ENCODE results near the gene TRAPPC10. TPM values are rescaled to one million over a fixed set of nuclear protein-coding genes. Genes with fewer than 3 reads are reported as not detected.

TRAPPC10 gene
- total RNA-seq, 2 donors from 2014 or later = 14.4 to 38.9 TPM

GRCh38 chr21:44063151-44063912, 51.2 kb downstream of the TRAPPC10 start:
- H3K9me3 ChIP-seq = no peaks in the 10 kb centered on the region
- H3K27ac ChIP-seq = no peak overlapping the region
- no peaks in the 10 kb centered on the region for H3K27me3 ChIP-seq (replicated peaks; ENCODE audit: insufficient read depth)
- intact Hi-C loops (cut with DNase I) = no loop called here
- H3K4me3 ChIP-seq = no peak overlapping the region
- H3K36me3 ChIP-seq = no peaks in the 10 kb centered on the region
- 94% methylated on average over 19 of the region's 19 CpGs for WGBS
- no peak for TF ChIP-seq POLR2A (IDR thresholded peaks at IDR 0.05)
- TF ChIP-seq, protein P1, sequence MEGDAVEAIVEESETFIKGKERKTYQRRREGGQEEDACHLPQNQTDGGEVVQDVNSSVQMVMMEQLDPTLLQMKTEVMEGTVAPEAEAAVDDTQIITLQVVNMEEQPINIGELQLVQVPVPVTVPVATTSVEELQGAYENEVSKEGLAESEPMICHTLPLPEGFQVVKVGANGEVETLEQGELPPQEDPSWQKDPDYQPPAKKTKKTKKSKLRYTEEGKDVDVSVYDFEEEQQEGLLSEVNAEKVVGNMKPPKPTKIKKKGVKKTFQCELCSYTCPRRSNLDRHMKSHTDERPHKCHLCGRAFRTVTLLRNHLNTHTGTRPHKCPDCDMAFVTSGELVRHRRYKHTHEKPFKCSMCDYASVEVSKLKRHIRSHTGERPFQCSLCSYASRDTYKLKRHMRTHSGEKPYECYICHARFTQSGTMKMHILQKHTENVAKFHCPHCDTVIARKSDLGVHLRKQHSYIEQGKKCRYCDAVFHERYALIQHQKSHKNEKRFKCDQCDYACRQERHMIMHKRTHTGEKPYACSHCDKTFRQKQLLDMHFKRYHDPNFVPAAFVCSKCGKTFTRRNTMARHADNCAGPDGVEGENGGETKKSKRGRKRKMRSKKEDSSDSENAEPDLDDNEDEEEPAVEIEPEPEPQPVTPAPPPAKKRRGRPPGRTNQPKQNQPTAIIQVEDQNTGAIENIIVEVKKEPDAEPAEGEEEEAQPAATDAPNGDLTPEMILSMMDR (IDR thresholded peaks at IDR 0.05) = no peak
- no peak for TF ChIP-seq POLR2AphosphoS5 (IDR thresholded peaks at IDR 0.05)
- no peak for DNase-seq (ENCODE audit: low spot score)
- H3K4me1 ChIP-seq (replicated peaks) = no peaks in the 10 kb centered on the region

GRCh38 chr21:44064852-44065403, 52.8 kb downstream of the TRAPPC10 start:
- no peaks in the 10 kb centered on the region for H3K9me3 ChIP-seq
- no peak for DNase-seq (ENCODE audit: low spot score)
- WGBS = 91% methylated on average over 13 of the region's 13 CpGs
- no peak overlapping the region for H3K27ac ChIP-seq
- no peaks in the 10 kb centered on the region for H3K4me1 ChIP-seq (replicated peaks)
- intact Hi-C loops (cut with DNase I) = no loop called here
- TF ChIP-seq POLR2AphosphoS5 (IDR thresholded peaks at IDR 0.05) (no peak), POLR2A (IDR thresholded peaks at IDR 0.05) (no peak)
- TF ChIP-seq, protein P1 (IDR thresholded peaks at IDR 0.05) = no peak
- H3K4me3 ChIP-seq = no peak overlapping the region
- H3K36me3 ChIP-seq = no peaks in the 10 kb centered on the region
- no peaks in the 10 kb centered on the region for H3K27me3 ChIP-seq (replicated peaks; ENCODE audit: insufficient read depth)

GRCh38 chr21:44065428-44065827, 53.3 kb downstream of the TRAPPC10 start:
- no peaks in the 10 kb centered on the region for H3K4me1 ChIP-seq (replicated peaks)
- H3K36me3 ChIP-seq = no peaks in the 10 kb centered on the region
- no peaks in the 10 kb centered on the region for H3K9me3 ChIP-seq
- DNase-seq (ENCODE audit: low spot score) = no peak
- no peak overlapping the region for H3K4me3 ChIP-seq
- 79% methylated on average over 9 of the region's 9 CpGs for WGBS
- H3K27ac ChIP-seq = no peak overlapping the region
- no peaks in the 10 kb centered on the region for H3K27me3 ChIP-seq (replicated peaks; ENCODE audit: insufficient read depth)
- TF ChIP-seq POLR2AphosphoS5 (IDR thresholded peaks at IDR 0.05) = no peak
- TF ChIP-seq, protein P1 (IDR thresholded peaks at IDR 0.05) = no peak
- no peak for TF ChIP-seq POLR2A (IDR thresholded peaks at IDR 0.05)
- intact Hi-C loops (cut with DNase I) = no loop called here

DNA sequence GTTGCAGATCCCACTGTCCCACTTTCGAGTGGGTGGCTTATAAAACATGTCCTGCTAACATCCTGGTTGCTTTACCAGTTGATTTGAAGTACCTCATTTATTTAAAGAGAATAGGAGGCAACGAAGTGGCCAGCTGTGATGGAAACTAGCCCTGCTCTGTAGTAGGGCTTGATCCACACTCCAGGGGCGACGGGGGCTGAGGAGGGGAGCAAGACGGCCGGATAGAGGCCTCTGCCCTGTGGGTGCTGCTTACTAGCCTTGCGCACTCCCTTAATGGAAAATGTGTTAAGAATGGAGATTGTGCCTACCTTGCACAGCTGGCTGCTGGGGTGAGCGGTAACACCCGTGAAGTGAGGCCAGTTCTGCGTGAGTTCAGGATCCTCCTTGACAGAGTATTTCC, 54.0 kb downstream of the TRAPPC10 start:
- Histone ChIP-seq H3K27me3 (replicated peaks; ENCODE audit: insufficient read depth) (no peaks in the 10 kb centered on the region), H3K9me3 (no peaks in the 10 kb centered on the region), H3K4me3 (no peak overlapping the region), H3K4me1 (replicated peaks) (no peaks in the 10 kb centered on the region), H3K36me3 (no peaks in the 10 kb centered on the region), H3K27ac (no peak overlapping the region)
- 90% methylated on average over 10 of the region's 10 CpGs for WGBS
- intact Hi-C loops (cut with DNase I) = no loop called here
- DNase-seq (ENCODE audit: low spot score) = no peak
- TF ChIP-seq POLR2AphosphoS5 (IDR thresholded peaks at IDR 0.05) (no peak), POLR2A (IDR thresholded peaks at IDR 0.05) (no peak)
- TF ChIP-seq, protein P1 (IDR thresholded peaks at IDR 0.05) = no peak
